KG1 (cell line): ENCODE data around the gene HHAT.

ENCODE experiments used
- DNase-seq: peaks from one replicate; lab custom pipeline; 2025; lab: John Stamatoyannopoulos, UW

HHAT gene

DNA sequence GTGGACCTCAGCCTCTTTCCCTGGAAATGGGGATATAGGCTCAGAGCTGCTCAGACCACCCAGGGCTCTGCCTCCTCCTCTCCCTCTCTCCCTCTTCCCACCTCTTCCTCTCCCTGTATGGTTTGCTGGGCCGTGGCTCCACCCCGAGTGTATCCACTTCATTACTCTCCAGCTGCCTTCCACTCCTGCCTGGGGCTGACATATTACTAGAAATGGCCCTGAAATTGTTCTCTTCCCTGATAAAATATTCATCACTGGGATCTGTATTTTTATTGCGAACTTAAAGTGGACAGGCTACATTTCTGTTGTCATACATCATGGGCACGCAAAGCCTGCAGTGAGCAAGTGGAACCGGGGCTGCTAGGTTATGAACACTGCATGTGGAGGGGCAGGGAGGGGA lies 225.0 kb downstream of the HHAT start:
- DNase-seq, result no peak

DNA sequence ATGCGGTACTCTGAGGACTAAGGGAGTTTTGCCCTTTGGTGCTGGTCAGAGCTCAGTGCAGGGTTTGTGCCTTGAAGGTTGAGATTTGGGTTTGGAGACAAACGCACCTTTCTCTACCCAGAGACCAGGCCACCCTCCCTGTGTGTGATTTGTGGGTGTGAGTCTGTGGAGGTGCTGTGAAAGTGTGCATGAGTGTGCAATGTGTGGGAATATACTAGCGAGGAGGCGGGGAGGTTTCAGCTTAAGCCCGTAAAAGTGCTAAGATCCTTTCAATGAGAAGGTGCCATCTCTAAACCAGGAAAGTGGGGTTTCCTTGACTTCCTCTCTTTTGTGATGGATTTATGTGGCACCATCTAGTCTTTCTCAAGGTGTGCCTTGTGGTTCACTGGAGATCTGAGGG lies 225.7 kb downstream of the HHAT start:
- no peak for DNase-seq

DNA sequence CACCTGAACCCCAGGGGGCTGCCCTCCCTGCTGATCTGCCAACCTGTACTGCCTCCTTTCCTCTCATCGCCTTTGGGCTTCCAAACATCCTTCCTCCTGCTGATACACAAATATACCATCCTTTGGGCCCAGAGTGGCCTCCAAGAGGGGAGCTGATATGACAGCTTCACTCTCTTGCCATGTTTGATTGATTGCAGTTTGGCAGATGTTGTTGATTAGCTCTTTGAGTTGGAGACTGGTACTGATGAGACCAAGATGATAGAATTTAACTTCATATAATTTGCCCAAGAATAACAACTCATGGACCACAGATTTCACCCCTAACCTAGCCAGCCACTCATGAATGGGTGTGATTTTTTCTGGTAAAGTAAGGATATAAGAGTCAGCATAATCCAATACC lies 227.8 kb downstream of the HHAT start:
- no peak for DNase-seq

DNA sequence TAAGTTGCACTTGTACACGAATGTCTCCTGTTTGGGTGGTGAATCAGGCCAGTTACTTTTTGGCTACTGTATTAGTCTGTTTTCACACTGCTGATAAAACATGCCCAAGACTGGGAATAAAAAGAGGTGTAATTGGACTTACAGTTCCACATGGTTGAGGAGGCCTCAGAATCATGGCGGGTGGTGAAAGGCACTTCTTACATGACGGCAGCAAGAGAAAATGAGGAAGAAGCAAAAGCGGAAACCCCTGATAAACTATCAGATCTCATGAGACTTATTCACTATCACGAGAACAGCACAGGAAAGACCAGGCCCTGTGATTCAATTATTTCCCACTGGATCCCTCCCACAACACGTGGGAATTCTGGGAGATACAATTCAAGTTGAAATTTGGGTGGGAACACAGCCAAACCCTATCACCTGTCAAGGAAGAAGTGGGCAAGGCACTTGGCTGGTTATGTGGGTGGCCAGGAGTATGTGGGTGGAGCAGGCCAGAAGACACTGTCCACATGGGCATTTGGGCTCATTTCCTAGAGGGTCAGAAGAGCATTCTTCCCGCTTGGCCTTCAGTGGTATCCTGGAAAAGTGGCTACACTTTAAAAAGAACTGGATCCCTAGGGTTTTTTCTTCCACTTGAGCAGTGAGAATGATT lies 228.8 kb downstream of the HHAT start:
- DNase-seq, result no peak

DNA sequence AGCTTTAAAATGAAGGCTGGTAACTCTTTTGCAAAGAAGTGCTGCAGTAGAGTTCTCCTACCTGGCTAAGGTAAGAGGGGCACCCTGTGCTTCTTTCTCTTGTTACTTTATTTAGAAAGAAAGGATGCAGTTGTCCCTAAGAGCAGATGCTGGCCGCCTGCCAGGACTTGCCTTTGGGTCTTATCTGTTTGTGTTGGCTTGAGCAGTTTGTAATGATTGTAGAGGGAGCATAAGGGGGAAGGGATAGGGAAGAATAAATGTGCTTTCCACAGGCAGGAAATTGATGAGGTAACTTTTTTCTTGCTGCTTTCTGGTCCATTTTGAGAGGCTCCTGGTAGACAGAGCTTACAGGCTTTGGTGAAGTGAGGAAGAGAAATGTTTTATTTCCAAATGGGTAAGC lies 229.6 kb downstream of the HHAT start:
- no peak for DNase-seq

DNA sequence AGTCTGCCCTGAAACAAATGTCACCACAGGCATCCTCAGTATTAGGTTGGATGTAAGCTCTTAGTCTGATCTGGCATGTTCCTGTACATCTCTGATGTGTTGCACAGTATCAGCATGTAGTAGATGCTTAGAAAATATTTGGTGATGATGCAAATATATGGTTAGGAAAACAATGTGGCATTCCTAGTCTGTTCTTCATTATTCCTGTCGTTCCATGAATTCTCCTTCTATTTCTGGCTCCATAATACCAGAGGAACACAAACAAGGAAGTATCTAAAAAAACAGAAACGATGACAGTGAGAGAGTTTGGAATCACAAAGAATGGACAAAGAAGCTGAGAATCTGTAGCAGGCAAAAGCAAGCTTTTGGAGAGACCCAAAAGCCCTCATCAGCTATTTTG lies 236.6 kb downstream of the HHAT start:
- no peak for DNase-seq

DNA sequence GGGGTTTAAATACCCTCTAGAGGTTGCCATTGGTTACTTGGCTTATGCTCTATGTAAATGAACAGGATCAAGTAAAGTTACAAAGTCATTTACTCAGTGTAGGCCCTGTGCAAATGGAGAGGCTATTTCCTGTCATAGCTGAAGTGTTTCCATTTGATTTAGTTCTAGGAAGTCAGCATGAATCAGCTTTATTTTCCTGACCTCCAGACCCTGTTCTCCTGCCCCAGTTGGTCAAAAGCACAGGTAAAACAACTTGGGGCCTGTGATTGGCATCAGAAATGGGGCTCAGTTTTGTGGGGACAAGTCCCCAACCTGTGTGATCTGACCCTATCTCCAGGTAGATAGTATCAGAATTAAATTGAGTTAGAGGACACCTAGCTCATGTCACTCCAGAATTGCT lies 239.9 kb downstream of the HHAT start:
- no peak for DNase-seq

DNA sequence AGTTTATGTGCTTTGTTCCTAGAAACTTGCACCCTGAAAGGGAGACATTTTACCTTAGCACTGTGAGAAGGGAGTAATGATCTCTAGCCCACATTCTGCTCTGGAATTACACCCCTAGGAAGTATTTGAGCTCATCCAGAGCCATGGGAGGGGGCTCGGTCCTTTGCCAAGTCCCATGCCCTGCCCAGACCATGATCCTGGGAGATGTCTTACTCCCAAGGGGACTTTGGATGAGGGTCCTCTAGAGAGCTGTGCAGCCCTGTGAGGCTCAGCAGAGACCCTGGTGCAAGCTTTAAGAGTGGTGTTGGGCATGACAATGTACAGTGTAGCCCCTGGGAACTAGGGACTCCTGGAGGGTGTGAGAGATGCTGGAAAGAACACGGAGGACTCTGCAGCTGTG lies 241.4 kb downstream of the HHAT start:
- DNase-seq, result no peak

DNA sequence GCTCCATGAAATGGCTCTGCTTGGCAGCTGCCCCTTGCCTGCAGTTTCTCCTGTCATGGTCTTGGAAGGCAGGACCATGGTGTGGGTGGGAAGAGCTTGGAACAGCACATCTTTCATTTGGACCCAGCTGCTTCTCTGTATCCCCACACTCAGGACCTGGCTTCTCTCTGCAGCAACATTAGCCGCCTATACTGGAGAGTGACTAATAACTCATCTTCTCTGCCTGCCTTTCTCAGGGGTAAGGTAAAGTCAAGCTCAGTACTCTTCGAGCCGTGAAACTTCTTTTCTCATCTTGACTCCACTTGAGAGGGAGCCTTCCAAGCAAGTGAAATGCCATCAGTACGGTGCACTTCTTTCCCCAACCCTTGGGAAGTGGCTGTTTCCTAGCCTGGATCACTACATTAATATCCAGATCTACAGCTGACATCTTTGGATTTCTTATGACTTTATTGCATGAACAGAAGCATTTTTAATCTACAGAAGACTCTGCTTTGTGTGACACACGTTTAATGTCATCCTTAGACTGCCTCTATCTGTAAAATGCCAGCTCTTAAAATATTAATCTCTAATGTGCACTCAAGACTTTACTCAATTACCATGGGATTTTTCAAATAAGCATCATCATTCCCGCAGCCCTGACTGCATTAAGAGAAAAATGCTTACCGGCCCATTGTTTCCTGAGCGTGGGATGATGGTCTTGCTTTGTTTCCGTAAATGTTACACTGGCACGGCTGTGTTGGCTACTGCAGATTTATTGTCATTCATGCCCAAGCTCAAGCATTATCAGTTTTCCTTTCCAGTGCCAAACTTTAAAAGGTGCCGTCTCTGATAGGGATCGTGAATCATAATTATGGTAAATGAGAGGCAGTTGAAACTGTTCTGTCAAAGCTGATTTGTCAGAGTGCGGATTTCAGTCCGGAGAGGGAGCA lies 242.9 kb downstream of the HHAT start:
- no peak for DNase-seq

DNA sequence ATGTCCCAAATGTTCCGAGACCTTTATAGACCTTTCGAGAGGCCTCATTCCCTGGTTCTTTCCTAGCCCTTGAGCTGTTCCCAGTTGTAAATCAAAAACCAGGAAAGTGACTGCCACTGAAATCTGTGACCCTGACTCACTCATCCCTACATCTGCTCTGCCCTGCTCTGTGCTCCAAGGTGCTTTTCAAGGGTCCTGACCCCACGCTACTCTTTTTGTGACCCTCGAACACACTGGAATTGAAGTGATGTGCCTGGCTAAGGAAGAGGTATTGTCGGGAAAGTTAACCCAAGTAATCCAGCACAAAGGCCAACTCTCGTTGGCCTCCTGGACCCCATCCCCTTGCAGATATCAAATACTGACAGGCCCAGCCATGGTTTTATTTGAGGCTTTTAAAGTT lies 244.4 kb downstream of the HHAT start:
- DNase-seq, result no peak

DNA sequence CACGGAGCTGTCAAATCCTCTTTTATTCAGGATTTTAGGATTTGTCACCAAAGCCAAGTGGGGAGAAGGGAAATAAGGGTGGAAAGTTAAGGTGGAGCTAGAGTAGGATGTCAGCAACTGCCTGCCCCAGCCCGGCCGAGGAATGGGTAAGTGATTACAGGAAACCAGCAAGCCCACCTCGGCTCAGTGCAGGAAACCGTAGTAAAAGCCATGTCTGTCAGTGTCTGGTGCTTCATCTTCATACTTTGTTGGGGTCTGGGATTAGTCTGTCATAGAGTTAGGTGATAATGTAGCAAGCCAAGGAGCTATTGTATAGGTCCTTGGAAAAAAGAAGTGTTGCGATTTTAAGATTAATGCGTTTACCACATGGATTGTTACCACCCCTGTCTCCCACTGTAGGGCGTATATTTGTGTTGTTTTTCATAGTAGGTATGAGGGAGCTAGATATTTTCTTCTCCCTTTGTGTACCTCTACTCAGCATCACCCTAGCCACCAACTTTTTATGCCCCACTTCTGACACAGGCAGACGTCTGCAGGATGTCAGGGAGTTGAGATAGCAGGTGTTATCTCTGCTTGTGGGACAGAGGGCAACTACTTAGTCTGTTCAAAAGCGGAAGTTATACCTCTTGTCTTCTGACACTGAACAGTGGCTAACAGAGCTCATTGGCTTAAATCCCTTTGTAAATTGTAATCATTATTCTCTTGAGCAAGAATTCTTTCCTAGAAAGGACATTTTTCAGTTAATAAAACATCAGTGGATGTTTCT lies 253.7 kb downstream of the HHAT start:
- peak; percentile 47 for DNase-seq

DNA sequence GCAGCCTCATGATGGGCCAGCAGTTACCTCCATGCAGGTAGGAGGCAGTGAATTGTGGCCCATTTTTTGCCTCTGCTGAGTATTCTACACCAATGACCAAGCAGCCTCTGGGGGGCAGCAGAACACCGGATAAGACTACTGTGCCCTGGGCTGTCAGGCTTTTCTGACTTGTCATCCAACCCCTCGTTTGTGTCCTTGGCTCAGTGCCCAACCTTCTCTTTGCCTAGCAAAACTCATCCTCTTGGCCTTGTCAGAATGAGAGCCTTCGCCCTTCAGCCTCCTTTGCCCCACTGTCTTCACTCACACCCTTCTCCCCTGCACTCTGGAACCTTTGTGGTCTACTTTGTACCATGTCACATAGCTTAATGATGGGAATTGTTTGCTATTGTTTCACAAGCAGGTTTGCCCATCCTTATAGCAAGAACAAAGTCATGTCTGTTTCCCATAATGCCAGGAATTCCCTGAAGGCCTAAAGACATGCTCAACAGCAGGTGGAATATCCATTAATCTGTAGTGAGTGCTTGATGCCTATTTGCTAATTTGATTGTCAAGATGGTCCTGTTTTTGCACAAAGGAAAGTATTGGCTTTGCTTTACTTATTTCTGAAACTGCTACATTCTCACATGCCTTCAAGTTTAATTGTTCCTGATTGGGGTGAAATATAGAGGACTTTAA lies 255.9 kb downstream of the HHAT start:
- peak; percentile 62 for DNase-seq

DNA sequence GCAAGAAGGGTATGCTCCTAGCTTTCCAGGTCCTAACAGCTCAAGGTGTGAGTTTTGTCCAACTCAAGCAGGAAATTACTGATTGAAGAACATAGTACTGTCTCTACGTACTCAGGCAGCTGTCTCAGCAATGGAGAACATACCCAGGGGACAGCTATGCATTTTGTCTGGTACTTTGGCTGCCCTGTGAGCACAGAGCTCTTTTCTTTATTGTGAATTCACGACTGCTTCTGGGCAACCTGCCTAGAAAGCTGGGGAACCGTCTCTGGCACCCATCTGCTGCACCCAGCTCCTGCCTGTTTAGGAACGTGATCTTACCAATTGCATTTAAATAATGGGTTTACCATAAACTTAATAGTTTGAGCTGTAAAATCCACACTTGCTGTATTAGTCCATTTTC lies 258.1 kb downstream of the HHAT start:
- DNase-seq, result no peak

DNA sequence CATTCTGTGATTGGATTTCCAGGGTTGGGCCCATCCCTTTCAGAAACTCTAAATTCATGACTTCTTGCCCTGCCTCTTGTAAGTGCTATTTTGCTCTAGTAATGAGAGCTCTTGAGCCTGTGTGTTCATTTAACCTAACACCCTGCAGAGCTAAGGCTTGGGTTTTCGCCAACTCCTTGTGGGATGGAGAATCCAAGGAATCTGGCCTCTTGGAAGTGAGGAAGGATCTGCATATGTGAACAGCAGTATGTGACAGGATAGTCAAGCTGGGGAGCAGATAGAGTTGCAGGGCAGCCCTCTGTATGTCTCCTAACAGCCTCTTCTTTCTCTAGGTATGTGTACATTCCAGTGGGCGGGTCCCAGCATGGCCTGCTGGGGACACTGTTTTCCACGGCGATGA lies 258.9 kb downstream of the HHAT start:
- no peak for DNase-seq

DNA sequence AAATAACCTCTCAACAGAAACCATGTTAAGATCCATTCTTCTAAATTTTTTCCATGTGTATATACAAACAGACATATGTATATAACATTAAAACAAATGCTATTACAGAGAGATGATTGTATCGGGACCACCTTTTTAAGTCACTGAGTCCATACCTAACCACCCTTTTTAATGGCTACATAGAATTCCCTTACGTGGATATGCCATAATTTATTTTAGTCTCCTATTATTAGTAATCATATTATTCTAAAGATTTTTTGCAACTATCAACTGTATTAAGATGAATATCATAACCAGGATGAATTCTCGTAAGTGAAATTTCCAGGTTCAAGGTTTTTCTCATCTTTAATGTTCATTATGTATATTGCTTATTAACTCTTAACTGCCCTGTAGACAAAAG lies 259.7 kb downstream of the HHAT start:
- DNase-seq, result no peak

DNA sequence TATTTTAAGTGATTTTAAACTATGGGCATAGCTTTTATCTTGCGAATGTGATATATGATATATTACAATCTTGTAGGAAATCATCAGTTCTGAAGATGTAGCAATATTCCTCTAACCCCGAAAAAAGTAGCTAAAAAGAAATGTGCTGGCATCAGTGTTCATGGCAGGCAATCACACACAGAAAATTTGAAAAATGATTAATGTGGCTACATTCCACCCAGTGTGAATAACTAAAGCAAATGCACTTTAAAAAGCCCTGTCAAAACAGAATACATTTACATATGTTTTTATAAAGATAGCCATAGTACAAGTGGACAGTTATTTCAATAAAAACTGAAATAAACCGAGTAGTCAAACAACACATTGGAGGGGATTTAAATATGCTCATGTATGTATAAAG lies 260.2 kb downstream of the HHAT start:
- DNase-seq, result no peak

DNA sequence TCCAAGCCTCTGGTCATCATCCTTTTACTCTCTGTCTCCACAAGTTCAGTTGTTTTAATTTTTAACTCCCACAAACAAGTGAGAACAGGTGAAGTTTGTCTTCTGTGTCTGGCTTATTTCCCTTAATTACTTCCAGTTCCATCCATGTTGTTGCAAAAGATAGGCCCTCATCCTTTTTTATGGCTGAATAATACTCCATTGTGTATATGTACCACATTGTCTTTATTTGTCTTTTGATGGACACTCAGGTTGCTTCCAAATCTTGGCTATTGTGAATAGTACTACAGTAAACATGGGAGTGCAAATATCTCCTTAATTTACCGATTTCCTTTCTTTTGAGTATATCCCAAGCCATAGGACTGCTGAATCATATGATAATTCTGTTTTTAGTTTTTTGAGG lies 262.5 kb downstream of the HHAT start:
- no peak for DNase-seq

DNA sequence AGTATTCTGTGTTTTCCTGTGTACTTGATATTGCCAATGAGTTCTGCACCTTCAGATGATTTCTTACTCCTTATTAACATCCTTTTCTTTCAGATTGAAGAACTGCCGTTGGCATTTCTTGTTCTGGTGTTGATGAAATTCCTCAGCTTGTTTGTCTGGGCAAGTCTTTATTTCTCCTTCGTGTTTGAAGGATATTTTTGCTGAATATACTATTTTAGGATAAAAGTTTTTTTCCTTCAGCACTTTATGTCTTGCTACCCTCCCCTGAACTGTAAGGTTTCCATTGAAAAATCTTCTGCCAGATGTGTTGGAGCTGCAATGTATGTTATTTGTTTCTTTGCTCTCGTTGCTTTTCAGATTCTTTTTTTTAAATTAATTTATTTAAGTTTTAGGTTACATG lies 265.9 kb downstream of the HHAT start:
- DNase-seq, result no peak

DNA sequence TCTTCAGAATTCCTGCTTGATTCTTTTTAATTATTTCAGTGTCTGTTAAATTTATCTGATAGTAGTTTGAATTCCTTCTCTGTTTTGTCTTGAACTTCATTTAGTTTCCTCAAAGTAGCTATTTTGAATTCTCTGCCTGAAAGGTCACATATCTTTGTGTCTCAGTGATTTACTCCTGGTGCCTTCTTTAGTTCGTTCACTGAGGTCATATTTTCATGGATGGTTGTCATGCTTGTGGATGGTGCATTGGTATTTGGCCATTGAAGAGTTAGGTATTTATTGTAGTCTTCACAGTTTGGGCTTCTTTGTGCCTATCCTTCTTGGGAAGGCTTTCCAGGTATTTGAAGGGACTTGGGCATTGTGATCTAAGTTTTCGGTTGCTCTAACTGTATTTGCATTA lies 267.9 kb downstream of the HHAT start:
- DNase-seq, result no peak

DNA sequence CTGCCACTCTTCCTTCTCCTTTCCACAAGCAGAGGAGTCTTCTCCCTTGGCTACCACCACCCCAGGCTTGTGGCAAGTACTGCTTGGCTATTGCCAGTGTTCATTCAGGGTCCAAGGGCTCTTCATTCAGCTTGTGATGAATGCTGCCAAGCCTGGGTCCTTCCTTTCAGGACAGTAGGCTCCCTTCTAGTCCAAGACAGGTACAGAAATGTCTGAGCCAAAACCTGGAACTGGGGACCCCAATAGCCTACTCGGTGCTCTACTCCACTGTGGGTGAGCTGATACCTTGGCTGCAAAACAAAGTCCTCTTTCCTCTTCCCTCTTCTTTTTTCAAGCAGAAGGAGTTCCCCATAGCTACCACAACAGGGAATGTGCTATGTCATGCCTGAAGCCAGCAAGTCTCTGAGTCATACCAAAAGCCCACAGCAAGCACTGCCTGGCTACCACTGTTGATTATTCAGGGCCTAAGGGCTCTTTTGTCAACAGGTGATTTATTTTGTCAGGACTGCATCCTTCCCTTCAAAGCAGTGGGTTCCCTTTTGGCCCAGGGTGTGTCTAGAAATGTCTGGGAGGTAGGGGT lies 268.9 kb downstream of the HHAT start:
- no peak for DNase-seq

DNA sequence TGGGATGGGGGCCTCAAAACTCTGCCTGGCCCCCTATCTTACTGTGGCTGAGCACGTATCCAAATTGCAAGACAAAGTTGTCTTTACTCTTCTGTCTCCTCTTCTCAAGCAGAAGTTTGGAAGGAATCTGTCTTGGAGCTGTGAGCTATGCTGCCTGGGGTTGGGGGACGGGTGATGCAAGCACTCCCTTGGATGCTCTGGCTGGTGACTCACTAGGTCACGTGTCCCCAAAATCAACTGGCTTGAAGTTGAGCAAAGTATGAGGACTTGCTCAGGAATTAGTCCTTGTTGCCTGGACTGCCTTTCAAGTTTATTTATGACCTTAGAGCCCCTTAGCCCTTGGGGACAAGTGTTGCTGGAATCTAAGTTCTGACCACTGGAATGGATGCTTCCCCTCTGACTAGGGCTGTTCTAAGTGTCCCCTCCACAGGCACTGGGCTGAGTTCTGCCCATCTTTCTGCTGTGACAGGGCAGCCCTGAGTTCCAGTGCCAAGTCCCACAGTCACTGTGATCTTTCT lies 269.5 kb downstream of the HHAT start:
- DNase-seq, result no peak
